GOT3 (cell line): ENCODE data around the gene KLHL1.

Source experiments
- DNase-seq: peaks from one replicate; lab custom pipeline; 2025; ENCODE audit warnings: mixed read lengths; lab: John Stamatoyannopoulos, UW

Gene KLHL1

GRCh38 chr13:69872321-69873047 is 235.8 kb downstream of the KLHL1 start:
- DNase-seq, result no peak

- no peak for DNase-seq
Measured at GRCh38 chr13:69866555-69866954, 241.7 kb downstream of the KLHL1 start.

DNA sequence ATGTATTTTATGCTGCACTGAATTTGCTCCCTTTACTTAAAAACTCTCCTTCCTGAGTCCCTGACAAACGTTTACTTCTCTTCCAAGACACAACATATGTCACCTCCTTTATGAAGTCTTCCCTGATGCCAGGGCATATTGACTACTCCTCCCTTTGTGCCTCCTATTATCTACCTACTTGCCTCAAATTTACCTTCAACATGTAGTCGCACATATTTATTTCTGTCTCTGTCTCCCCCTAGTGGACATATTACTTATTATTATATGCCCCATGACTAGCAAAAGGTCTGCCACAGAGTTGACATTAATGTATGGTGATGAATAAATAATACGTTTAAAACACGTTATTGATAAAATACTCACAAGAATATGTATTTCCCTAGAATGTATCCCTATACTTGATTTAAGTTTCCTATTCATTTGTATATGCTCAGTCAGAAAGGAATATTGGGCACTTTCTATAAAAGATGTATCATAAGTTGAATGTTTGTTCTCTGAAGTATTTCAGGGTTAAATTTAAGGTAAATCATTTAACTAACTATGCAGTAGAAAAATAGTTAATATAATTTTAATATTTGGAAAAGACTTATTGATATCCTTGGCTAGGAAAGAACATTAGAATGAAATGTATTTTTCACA is 250.9 kb downstream of the KLHL1 start:
- no peak for DNase-seq

- DNase-seq, result no peak
Measured at GRCh38 chr13:69856331-69856730, 251.9 kb downstream of the KLHL1 start.

DNA sequence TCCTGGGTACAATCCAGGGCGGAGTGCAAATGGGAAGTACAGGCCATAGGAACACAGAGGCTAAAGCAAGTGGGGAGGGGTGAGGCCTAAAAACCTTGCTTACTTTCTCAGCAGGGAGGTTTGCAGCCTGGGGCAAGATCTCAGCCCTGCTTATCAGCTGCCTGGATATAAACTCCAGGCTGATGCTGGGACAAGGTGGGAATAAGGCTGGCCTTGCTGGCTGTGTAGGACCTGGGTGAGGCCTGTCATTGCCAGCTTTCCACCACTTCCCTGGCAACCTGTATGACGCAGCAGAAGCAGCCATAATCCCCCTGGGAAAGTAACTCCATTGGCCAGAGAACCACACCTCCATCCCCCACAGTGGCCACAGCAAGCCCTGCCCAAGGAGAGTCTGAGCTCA is 279.7 kb downstream of the KLHL1 start:
- DNase-seq, result no peak

GRCh38 chr13:69820180-69820579 is 288.1 kb downstream of the KLHL1 start:
- DNase-seq, result no peak

DNA sequence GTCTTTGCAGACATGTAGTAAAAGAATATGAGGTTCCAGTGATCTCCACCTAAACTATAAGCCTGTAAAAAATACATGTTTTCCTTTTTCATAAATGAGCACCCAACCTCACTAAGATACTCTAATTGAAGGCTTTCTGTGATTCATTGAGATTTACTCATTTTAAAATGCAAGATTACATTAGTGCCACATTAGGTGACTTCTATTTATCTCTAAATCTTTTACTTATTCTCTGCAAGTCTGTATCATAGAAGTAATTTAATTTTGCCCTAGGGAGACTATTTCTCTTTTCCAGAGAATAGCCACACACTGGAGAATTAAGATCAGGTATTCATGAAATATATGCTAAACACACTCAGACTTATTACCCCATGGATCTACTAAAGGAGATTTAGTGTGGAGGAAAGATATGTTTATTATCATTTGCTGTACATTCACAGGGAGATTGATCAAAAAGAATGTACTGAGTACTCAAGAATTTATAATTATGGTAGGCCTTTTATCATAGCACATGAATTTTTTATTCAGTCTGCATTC is 290.9 kb downstream of the KLHL1 start:
- DNase-seq, result no peak

DNA sequence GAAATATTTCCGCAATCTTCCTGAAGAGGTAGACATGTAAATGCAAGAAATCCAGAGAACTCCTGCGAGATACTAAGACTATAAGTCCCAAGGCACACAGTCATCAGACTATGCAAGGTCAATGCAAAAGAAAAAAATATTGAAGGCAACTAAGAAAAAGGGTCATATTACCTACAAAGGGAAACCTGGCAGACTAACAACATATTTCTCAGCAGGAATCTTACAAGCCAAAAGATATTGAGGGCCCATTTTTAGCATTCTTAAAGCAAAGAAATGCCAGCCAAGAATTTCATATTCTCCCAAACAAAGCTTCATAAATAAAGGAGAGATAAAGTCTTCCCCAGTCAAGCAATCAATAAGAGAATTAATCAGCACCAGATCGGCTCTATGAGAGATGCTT is 299.1 kb downstream of the KLHL1 start:
- no peak for DNase-seq

GRCh38 chr13:69796256-69796655 is 312.0 kb downstream of the KLHL1 start:
- DNase-seq, result no peak

GRCh38 chr13:69793783-69794453 is 314.3 kb downstream of the KLHL1 start:
- DNase-seq, result no peak

DNA sequence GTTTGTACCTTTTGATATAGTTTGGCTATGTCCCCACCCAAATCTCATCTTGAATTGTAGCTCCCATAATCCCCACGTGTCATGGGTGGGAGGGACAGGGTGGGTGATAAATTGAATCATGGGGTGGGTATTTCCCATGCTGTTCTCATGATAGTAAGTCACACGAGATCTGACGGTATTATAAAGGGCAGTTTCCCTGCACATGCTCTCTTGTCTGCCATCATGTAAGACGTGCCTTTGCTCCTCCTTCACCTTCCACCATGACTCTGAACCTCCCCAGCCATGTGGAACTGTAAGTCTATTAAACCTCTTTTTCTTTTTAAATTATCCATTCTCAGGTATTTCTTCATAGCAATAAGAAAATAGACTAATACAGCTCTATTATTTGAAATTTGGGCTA is 331.3 kb downstream of the KLHL1 start:
- no peak for DNase-seq

DNA sequence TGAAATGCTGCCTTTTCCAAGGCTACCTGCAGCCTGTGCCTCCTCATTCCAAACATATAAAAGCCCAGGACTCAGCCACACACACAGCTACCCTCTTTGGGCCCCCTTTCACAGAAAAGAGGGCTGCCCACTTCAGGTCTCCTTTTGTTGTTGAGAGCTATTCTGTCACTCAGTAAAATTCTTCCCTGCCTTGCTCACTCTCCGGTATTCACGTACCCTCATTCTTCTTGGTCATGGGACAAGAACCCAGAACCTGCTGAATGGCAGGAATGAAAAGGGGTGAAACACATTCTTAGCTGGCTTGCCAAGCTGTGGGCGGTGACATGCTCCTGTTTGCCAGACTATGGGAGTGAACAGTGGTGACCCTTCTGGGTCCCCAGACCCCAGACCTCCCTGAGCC is 338.6 kb downstream of the KLHL1 start:
- no peak for DNase-seq

DNA sequence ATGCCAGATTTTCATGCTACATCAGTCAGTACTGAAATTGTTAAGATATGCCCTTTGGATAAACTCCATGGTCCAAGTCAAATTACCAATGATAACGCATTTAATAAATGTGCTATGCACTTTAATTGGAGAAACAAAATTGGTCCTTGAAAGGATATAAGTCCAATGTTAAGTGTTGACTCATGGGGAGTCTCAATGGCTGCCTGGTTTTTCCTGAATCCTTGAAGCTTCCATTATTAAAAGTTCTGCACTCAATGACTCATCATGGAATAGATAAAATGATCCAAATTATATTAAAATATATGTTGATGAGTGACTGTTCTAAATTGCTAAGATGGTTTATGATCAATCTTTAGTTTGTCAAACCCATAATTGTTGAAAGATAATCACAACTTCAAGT is 346.7 kb downstream of the KLHL1 start:
- DNase-seq, result no peak

GRCh38 chr13:69755101-69755500 is 353.2 kb downstream of the KLHL1 start:
- DNase-seq, result no peak

DNA sequence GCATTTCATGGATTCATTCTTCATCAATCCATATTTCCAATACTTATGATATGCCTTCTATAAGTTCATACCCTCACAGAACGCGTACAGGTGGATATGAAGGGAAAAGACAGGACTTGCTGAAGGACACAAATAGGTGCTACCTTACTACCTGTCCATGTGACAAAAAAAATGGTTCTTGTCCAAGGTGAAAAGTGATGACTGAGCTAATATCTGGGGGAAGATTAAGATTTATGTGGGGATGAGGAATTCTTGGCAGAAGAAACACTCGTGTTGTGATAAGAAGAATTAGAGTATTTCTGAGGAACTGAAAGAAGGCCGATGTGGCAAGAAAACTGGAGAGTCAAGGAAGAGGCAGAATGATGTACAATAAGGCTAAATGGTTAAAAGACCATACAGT is 357.0 kb downstream of the KLHL1 start:
- no peak for DNase-seq

GRCh38 chr13:69737129-69737935 is 370.9 kb downstream of the KLHL1 start:
- no peak for DNase-seq

- no peak for DNase-seq
Measured at GRCh38 chr13:69721631-69722030, 386.6 kb downstream of the KLHL1 start.

GRCh38 chr13:69720278-69720983 is 387.8 kb downstream of the KLHL1 start:
- no peak for DNase-seq

GRCh38 chr13:69706807-69707206 is 401.4 kb downstream of the KLHL1 start:
- DNase-seq, result no peak

DNA sequence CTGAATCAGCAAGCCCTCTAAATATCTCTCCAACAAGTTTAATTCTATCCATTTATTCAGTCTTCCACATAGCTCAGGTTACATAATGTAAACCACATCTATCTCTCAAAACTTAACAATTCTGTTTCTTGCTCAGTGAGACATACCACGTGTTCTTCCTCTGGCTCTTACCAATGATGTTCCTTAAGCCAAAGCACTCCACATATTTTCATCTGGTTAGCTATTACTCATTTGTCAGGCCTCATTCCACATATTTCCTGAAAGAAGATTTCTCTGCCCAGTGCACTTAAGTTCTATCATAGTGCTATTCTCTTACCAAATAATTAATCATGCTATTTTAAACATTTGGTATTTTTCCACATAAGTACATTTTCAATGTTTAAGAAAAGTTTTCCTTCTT is 403.9 kb downstream of the KLHL1 start:
- no peak for DNase-seq

GRCh38 chr13:69690999-69691398 is 417.3 kb downstream of the KLHL1 start:
- DNase-seq, result no peak
